ENCODE results near the gene NEMP2. TPM values are rescaled to one million over a fixed set of nuclear protein-coding genes. Genes with fewer than 3 reads are reported as not detected.
A peak's percentile ranks its signal among the peaks of the same experiment; 100 is the strongest.

The NEMP2 gene
- total and polyA plus RNA-seq, 8 donors = 8.1 to 22.8 (median 14.0) TPM

- Histone ChIP-seq H3K4me1 (peaks cover 8 to 15% of the 10 kb centered on the region in 2 donors), H3K36me3 (no peaks in the 10 kb centered on the region), H3K9me3 (no peaks in the 10 kb centered on the region), H3K4me3 (no peak overlapping the region), H3K27me3 (no peaks in the 10 kb centered on the region), H3K27ac (no peak overlapping the region)
- ATAC-seq (no peak), DNase-seq (peak in 1 of 4 donors; percentile 29)
- intact Hi-C loops (cut with DNase I) = no loop called here
- no peak for TF ChIP-seq CTCF (IDR thresholded peaks at IDR 0.05)
Observed at GRCh38 chr2:190582019-190582418, 47.5 kb upstream of the NEMP2 start.

GRCh38 chr2:190579915-190580846 is 45.7 kb upstream of the NEMP2 start:
- Histone ChIP-seq H3K4me1 (peaks cover 8 to 15% of the 10 kb centered on the region in 2 donors), H3K4me3 (no peak overlapping the region), H3K27ac (no peak overlapping the region), H3K36me3 (no peaks in the 10 kb centered on the region), H3K9me3 (no peaks in the 10 kb centered on the region), H3K27me3 (no peaks in the 10 kb centered on the region)
- no peak for TF ChIP-seq CTCF (IDR thresholded peaks at IDR 0.05)
- ATAC-seq = no peak
- DNase-seq = no peak
- intact Hi-C loops (cut with DNase I) = no loop called here

GRCh38 chr2:190579058-190579410 is 44.5 kb upstream of the NEMP2 start:
- Histone ChIP-seq H3K36me3 (no peaks in the 10 kb centered on the region), H3K9me3 (no peaks in the 10 kb centered on the region), H3K4me3 (no peak overlapping the region), H3K27me3 (no peaks in the 10 kb centered on the region), H3K4me1 (peaks cover 8 to 15% of the 10 kb centered on the region in 2 donors), H3K27ac (peak overlapping the region in 1 of 2 donors; percentile 35)
- DNase-seq = no peak
- ATAC-seq = no peak
- intact Hi-C loops (cut with DNase I) = no loop called here
- TF ChIP-seq CTCF (IDR thresholded peaks at IDR 0.05) = no peak

- H3K4me1 ChIP-seq = peaks cover 8 to 15% of the 10 kb centered on the region in 2 donors
- H3K4me3 ChIP-seq = no peak overlapping the region
- DNase-seq (peak in 1 of 4 donors; percentile 36), ATAC-seq (peak; percentile 88)
- peak overlapping the region in 1 of 2 donors; percentile 35 for H3K27ac ChIP-seq
- no peak for TF ChIP-seq CTCF (IDR thresholded peaks at IDR 0.05)
- H3K9me3 ChIP-seq = no peaks in the 10 kb centered on the region
- H3K36me3 ChIP-seq = no peaks in the 10 kb centered on the region
- no peaks in the 10 kb centered on the region for H3K27me3 ChIP-seq
- intact Hi-C loops (cut with DNase I) = no loop called here
Observed at GRCh38 chr2:190578158-190579057, 43.9 kb upstream of the NEMP2 start.

DNA sequence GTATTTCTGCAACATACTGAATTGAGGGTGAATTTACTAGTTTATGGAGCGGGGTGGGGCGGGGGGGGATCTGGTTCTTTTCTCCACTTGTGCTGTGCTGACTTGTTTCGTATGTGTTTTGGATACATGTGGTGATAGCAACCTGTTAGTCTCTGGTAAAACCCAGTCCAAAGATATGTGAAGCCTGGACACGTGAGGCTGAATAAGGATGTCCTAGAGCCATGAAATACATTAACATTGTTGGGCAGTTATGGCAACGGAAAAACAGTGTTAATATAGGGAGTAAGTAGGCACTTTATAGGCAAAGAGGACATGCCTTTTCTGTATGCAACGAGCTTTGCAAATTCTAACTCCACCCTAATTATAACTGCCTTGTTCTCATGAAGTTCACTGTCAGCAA is 42.1 kb upstream of the NEMP2 start:
- H3K4me1 ChIP-seq = peaks cover 8 to 15% of the 10 kb centered on the region in 2 donors
- ATAC-seq = no peak
- no peaks in the 10 kb centered on the region for H3K36me3 ChIP-seq
- H3K27me3 ChIP-seq = no peaks in the 10 kb centered on the region
- H3K27ac ChIP-seq = no peak overlapping the region
- intact Hi-C loops (cut with DNase I) = no loop called here
- no peaks in the 10 kb centered on the region for H3K9me3 ChIP-seq
- no peak for TF ChIP-seq CTCF (IDR thresholded peaks at IDR 0.05)
- H3K4me3 ChIP-seq = no peak overlapping the region
- no peak for DNase-seq

All from left lung (tissue), 10 donors.